H54 (cell line): ENCODE measurements around the gene TARS2.
A peak's percentile ranks its signal among the peaks of the same experiment; 100 is the strongest.

Experiments
- DNase-seq: peaks from one replicate; pipeline ENCODE4 v3.0.0; 2011; ENCODE audit warnings: low spot score, mixed read lengths; ENCODE audit not compliant: insufficient read length
- FAIRE-seq: peaks from 3 replicates; lab custom pipeline; 2011; peaks lifted over from hg19 to GRCh38; lab: Jason Lieb, UNC
- POLR2A ChIP-seq: IDR thresholded peaks from 2 replicates; pipeline ENCODE4 v1.6.1; 2011; ENCODE audit warnings: low read depth, mild to moderate bottlenecking, low read length

TARS2 gene

DNA sequence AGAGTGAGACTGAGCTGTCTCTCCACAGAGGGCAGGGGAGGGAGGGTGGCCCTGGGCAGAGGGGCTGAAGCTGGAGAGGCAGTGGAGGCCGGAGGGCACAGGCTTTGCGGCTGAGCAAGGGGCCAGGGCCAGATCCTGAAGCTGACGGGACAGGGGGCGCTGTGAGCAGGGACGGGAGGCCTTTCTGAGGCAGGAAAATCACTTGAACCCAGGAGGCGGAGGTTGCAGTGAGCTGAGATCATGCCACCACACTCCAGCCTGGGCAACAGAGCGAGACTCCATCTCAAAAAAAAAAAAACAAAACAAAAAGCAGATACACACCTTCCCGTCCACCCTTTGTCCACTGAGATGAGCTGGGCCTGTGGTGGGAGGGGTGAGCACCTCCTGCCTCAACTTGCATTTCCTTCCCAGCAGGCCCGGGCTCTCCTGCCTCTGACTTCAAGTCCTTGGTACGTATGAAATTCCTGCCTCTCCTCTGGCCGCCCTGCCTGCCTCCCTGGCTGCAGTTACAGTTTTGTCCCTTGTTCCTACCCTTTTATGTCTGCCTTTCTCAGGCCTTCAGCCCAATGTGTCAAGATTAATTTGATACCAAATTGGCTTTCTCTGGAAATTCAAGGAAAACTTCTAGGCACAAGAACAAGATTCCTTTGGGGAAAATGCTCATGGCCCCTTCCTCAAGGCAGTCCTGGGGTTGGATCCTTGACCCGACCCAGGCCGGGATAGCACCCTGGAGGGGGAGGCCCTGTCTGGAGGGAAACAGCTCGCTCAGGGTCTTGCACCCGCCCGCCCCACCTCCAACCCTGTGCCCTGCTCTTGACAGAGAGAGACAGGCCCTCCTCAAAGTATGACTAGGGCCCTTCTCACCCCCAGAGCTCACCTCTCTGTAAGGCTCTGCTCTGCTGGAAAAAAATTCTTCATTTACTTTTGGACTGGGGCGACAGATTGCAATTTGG is 50.8 kb downstream of the TARS2 start:
- no peak for FAIRE-seq
- no peak for DNase-seq
- no peak for TF ChIP-seq POLR2A

DNA sequence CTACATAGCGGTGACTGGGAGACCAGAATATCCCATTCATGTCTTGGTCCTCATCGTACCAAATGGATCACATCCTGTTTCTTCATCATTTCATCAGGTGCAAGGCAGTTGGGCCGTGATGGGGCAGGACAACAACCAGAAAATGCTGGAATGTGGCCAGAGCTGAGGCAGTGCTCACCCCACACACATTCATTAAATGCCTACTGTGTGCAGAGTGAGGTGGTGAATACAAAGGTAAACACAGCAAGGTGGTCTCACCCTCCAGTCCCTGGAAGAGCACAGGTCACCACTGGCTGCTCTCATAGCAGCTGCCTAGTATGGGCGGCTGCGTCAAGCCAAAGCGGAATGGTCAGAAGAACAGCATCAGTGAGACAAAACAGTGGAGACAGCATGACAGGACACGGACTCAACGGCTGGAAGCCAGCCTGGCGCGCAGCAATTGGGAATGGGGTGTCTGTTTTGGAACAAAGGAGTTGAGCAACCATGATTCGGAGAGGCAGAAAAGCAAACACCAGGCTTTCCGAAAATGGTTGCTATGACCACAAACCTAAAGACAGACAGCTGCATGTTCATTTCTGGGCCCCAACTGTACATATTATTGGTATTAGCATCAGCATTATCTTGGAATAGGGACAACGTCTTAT is 56.4 kb downstream of the TARS2 start:
- no peak for TF ChIP-seq POLR2A
- FAIRE-seq = no peak
- no peak for DNase-seq

DNA sequence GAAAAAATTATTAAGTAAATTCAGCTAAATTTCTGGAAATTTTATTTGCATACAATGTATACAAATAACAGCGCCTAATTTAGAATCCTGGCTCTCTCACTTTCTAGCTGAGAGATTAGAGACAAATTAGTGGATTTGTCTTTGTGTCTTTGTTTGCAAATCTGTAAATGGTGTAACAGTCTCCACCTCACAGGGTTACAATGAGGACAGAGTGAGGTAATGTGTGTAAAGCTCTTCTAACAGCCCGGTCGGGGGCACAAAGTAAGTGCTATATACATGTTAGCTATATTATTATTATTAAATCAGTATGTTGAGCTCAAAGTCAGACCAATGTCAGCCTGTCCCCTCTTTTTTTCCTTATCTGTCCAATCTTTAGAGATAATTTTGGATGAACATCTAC is 57.0 kb downstream of the TARS2 start:
- FAIRE-seq (no peak), DNase-seq (no peak)
- TF ChIP-seq POLR2A = no peak

DNA sequence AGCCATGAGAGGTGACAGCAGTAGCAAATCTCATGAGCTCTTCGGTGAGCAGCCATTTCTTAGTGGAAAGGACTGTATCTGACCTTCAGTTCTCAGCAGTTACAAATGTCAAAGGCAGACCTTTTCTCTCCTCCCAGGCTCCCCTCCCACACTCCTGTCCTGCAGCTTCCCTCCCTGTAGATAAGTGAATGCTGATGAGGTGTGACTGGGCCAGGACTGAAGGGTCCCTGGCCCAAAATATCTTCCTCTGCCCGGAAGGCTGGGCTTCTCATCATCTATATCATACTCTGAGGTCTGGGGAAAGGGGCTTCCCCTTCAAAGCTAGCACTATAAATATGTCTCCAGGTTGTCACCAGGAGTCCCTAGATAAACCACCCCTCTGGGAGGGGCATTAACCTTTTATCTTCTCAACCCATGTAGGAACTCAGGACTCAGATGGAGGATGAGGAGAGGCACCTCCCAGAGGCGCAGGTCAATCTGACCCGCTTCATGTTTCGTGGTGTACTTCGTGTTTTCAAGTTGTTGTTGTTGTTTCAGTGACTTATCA is 58.3 kb downstream of the TARS2 start:
- DNase-seq (no peak), FAIRE-seq (no peak)
- TF ChIP-seq POLR2A = no peak

DNA sequence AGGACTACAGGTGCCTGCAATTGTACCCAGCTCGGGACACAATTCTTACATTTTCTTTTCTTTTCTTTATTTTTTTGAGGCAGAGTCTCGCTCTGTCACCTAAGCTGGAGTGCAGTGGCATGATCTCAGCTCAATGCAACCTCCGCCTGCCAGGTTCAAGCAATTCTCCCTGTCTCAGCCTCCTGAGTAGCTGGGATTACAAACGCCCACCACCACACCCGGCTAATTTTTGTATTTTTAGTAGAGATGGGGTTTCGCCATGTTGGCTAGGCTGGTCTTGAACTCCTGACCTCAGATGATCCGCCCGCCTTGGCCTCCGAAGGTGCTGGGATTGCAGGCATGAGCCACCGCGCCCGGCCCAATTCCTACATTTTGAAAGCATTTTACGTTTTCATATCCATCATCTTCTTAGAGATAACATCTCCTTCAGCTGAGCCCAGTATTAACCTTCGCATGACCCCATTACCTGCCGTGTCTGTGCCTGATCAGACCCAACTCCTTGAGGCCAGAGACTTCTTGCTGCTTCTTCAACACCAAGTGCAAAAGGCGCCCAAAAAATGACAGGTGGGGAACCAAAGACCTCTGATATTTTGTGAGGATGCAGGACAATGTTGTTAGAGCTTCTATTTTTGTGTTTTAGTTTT is 59.2 kb downstream of the TARS2 start:
- no peak for DNase-seq
- TF ChIP-seq POLR2A = no peak
- FAIRE-seq = no peak

DNA sequence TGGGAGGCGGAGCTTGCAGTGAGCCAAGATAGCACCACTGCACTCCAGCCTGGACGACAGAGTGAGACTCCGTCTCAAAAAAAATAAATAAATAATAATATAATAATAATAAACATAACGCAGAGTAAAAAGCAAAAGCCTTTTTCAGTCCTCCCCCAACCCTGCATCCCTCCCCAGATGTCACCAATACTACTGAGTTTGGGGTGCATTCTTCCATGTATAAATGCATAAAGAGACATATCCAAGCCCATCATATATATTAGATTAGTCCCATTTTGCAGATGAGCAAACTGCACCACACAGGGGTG is 61.1 kb downstream of the TARS2 start:
- no peak for FAIRE-seq
- TF ChIP-seq POLR2A = no peak
- no peak for DNase-seq

DNA sequence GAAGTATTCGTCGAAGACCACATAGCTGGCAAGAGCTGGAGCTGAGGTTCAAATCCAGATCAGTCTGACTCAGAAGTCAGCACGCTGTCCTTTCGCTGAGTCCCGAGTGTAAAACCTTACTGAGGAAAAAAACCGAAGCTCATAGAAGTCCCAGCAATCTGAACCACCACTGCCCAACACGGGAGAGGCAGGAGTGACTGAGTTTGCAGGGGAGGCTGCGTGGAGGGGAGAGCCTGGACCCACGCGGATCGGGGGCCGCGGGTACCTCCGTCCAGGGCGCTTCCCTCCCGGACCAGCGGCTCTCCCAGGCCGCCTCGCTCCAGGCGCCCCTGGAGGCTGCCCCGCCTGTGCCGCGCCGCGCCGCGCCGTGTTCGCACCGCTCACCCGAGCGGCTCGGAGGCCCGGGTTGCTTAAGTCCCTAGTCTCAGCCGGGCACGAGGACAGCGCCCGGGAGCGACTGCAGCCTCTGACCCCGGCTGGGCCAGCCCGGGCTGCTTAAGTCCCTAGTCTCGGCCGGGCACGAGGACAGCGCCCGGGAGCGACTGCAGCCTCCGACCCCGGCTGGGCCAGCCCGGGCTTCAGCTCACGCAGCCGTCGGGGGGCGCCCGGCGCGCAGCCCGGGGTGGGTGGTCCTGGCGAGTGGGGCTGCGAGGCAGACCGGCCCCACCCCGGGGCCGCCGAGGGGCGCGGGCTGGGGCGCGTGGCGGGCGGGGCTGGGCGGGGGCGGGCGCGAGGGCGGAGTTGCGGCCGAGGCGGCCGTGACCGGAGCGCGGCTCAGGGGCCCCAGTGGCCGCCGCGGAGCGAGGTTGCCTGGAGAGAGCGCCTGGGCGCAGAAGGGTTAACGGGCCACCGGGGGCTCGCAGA is 61.6 kb downstream of the TARS2 start, which contains the start of gene ADAMTSL4:
TSS of gene ADAMTSL4 (plus strand) at position 777 of the 864 bp plus-strand sequence. CDS start 2,881 bp downstream, outside the sequence.
- peak; percentile 86 for DNase-seq
- TF ChIP-seq POLR2A = peak; percentile 31; the same call in 1 of the 2 replicates
- no peak for FAIRE-seq

DNA sequence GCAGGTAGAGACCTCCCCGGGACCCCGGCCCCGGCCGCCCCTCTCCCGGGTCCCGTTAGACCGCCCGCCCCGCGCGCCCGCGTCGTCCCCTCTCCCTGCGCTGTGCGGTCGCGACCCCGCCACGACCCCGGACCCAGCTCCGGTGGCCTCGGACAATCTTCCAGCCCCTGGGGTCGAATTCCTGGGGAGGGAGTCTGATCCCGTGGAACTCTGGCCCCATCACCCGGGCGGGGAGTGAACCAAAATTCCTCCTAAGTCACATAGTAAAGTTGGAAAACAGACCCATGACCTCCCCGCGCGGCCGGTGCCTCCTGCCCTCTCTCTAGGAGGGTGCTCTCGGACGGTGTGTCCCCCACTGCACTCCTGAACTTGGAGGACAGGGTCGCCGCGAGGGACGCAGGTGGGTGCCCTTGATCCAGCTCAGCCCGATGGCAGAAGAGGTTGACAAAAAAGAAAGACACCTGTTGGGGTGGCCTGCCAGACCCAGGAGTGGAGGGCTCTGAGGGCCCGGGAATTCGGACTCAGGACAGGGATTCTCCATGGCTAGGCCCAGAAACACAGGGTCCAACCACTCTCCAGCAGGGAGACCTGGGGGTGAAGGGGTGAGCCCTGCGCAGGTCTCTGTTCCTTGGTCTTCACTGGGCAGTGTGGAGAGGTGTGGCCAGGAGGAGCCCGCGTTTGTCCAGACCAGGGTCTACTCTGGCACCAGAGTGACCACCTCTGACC is 62.4 kb downstream of the TARS2 start:
- no peak for TF ChIP-seq POLR2A
- DNase-seq = no peak
- FAIRE-seq = no peak

DNA sequence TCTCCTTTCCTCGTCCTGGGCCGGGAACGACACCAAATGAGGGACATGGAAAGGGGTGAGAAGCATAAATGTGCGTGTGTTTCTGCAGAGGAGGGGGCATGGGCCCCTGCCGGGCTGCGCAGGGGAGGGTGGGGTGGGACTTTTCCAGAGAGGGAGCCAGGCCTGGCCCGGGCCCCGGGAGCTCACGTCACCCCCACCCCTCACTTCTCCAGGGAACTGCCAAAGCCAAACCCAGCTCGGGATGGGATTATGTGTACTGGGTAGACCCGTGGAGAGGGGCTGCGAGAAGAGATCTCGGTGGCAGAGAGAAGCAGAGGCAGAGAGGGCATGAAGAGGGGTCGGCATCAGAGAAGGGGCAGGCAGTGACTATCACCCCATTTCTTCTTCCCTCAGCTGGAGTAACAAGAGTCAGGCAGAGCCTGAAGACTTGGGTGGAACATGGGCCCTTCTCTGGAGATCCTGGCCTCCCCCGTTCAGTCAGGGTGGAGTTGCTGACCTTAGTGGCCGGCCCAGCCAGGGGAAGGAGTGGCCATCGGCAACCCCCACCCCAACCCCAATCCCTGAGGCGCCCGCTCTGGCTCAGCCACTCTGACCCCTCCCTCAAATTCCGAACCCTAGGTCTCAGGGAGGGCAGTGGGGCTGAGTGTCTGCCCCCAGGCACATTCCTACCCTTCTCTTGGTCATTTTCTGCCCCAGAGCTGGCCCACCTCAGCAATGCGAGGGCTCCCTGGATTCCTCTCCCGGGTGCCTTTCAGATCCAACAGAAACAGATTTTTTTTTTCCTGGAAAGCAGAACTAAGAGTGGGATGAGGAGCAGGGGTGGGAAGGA is 63.2 kb downstream of the TARS2 start:
- DNase-seq (no peak), FAIRE-seq (no peak)
- TF ChIP-seq POLR2A = no peak

DNA sequence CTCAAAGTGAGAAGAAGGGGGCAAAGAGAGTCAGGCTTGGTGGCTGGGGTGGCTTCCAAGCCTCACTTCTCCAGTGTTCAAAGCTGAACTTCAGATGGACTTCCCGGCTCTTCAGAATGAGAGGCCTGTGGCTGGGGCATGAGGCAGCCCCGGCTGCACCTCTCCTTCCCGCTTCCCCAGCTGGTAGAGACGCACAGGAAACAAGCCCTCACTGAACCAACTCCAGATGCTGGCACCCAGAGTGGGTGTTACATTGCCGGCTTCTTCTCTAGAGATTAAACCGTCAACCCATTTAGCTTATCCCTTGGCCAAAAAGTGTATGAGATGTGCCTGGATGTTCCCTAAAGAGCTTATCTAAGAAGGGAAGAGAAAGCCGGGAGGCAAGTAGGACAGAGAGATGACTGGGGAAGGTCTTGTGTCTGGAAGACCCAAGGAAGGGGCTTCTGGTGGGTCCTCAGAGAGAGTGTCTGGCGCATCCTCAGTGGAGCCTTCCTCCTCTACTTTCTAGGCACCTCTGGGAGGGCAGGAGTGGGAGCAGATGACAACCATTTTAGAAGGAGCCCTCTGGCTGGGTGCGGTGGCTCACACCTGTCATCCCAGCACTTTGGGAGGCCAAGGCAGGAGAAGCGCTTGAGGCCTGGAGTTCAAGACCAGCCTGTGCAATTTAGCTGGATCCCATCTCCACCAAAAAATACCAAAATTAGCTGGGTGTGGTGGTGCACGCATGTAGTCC is 64.0 kb downstream of the TARS2 start:
- FAIRE-seq (no peak), DNase-seq (no peak)
- no peak for TF ChIP-seq POLR2A

DNA sequence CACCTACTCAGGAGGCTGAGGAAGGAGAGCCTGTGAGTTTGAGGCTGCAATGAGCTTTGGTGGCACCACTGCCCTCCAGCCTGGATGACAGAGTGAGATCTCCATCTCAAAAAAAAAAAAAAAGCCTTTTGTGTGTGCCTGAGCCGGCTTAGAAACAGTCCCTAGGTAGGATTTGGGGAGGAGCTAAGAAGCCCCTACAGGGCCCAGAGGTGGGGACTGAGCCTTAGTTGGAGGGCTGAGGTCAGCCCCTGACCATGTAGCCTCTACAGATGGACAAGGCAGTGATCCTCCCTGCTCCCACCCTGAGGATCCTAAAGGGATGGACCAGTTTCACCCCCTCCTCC is 64.5 kb downstream of the TARS2 start:
- TF ChIP-seq POLR2A = no peak
- FAIRE-seq = no peak
- DNase-seq = no peak
